ENCODE results near the gene DCP2.

GRCh38 chr5:113047234-113047633 is 70.6 kb downstream of the DCP2 start:
- TF ChIP-seq EZH2 (IDR thresholded peaks at IDR 0.05; ENCODE audit: insufficient read depth, poor library complexity, severe bottlenecking) (no peak), EZH2phosphoT487 (IDR thresholded peaks at IDR 0.05; ENCODE audit: insufficient read depth, low read depth) (no peak)
